IPS-NIHi7 (cell line): ENCODE results near the gene ADCY1.

Experiments used
- DNase-seq: peaks from one replicate; pipeline ENCODE4 v3.0.0; 2012; ENCODE audit warnings: mixed read lengths; ENCODE audit errors: extremely low spot score

The ADCY1 gene

GRCh38 chr7:45689797-45690761, 115.9 kb downstream of the ADCY1 start:
- no peak for DNase-seq

GRCh38 chr7:45690762-45691150, 116.6 kb downstream of the ADCY1 start:
- DNase-seq: no peak

- DNase-seq: no peak
Measured at GRCh38 chr7:45691155-45691656, 117.0 kb downstream of the ADCY1 start.

GRCh38 chr7:45692031-45692430, 117.9 kb downstream of the ADCY1 start:
- DNase-seq: no peak

GRCh38 chr7:45695249-45695995, 121.3 kb downstream of the ADCY1 start:
- no peak for DNase-seq

GRCh38 chr7:45696476-45696875, 122.3 kb downstream of the ADCY1 start:
- DNase-seq: no peak

GRCh38 chr7:45697576-45698136, 123.5 kb downstream of the ADCY1 start:
- DNase-seq: no peak

- no peak for DNase-seq
Measured at GRCh38 chr7:45698303-45699014, 124.3 kb downstream of the ADCY1 start.

- DNase-seq: no peak
Measured at GRCh38 chr7:45699015-45699309, 124.8 kb downstream of the ADCY1 start.

- no peak for DNase-seq
Measured at GRCh38 chr7:45699726-45700390, 125.7 kb downstream of the ADCY1 start.

GRCh38 chr7:45700556-45700955, 126.4 kb downstream of the ADCY1 start:
- DNase-seq: no peak

GRCh38 chr7:45701701-45702510, 127.7 kb downstream of the ADCY1 start:
- DNase-seq: no peak

- DNase-seq: no peak
Measured at GRCh38 chr7:45702751-45703150, 128.6 kb downstream of the ADCY1 start.

GRCh38 chr7:45703373-45703821, 129.2 kb downstream of the ADCY1 start:
- DNase-seq: no peak

GRCh38 chr7:45703911-45704682, 129.9 kb downstream of the ADCY1 start:
- DNase-seq: no peak

GRCh38 chr7:45704683-45705016, 130.5 kb downstream of the ADCY1 start:
- DNase-seq: no peak

GRCh38 chr7:45708046-45708950, 134.1 kb downstream of the ADCY1 start:
- DNase-seq: no peak

GRCh38 chr7:45709168-45710042, 135.2 kb downstream of the ADCY1 start:
- no peak for DNase-seq
